Suprapubic skin (tissue), 3 donors: ENCODE measurements around the gene OSBPL6.
A peak's percentile ranks its signal among the peaks of the same experiment; 100 is the strongest.

Experiments
- CTCF ChIP-seq, 2 donors: fragments of 200-600 bp in 1 of 2; fragments of 450-650 bp in 1 of 2; sonication (generic) in 1 of 2; IDR thresholded peaks; one replicate each; pipeline ENCODE4 v1.5.1; 2016 to 2019; ENCODE audit warnings: antibody characterized with exemption in 2 of 2, mild to moderate bottlenecking in 1 of 2, moderate library complexity in 1 of 2
- EP300 ChIP-seq: sonication (generic); formaldehyde crosslinking; IDR thresholded peaks from one replicate; pipeline ENCODE4 v1.6.1; 2017; ENCODE audit warnings: antibody characterized with exemption

DNA sequence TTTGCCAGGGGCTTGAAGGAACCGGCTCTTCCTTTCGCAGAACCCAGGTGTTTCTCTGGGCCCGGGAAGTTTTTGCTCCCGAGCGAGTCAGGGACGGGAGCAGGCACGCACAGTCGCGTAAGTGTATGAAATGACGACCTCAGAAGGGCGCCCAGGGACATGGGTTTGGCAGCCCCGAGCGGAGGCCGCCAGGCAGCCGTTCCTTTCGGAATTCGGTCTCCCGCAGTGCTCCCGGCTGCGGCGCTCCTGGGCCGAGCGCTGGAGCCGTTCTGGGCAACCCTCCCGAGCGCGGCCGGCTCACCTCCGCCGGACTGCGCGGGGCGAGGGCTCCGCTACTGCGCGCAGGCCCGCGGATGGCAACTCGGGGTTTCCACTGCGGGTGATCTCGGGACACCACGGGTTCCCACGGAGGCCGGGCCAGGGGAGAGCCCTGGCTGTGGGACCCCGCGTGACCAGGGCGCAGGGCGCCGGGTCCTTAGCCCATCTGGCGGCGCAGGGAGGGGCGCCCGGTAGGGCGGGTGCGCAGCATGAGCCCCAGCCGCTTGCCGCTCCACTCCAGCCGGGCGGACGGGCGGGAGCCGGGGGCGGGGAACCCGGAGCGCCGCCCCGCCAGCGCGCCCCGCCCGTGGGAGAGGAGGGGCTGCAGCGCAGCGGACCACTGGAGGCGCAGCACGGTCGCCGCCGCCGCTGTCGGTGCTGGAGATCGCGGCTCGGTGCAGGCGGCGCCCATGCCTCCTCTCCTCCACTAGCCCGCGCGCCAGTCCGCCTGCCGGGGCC is at the start of gene OSBPL6:
- TF ChIP-seq CTCF (IDR thresholded peaks at IDR 0.05) (peak in 1 of 2 donors; percentile 57), EP300 (no peak)
